A673 (cell line): ENCODE data around the gene DDX42. TPM values are rescaled to one million over a fixed set of nuclear protein-coding genes. Genes with fewer than 3 reads are reported as not detected.

Source experiments
- BruUV-seq: library from RNA; stranded (reverse); fragments of 400-500 nt; replicated peaks from 2 replicates; lab custom pipeline; 2021; lab: Mats Ljungman, UMichigan
- CTCF ChIA-PET: fragments of 300-600 bp; sonication (Branson Sonifier 250); formaldehyde crosslinking; loops from one replicate; lab custom pipeline; 2022; ENCODE audit warnings: antibody characterized with exemption; lab: Charles Lee
- POLR2A ChIA-PET: fragments of 300-600 bp; sonication (Branson Sonifier 250); formaldehyde crosslinking; loops from one replicate; lab custom pipeline; 2022; ENCODE audit warnings: antibody characterized with exemption; ENCODE audit not compliant: low non-redundant PET; lab: Charles Lee
- DNase-seq: peaks from one replicate; pipeline ENCODE4 v3.0.0-alpha.2; 2015; ENCODE audit warnings: low spot score
- H3K27ac ChIP-seq: fragments of 200-600 bp; sonication (generic); 2 replicates; pipeline ENCODE4 v1.5.1; 2016; ENCODE audit warnings: mixed run types, low read depth, mild to moderate bottlenecking, mixed read lengths, antibody characterized with exemption, low read length; ENCODE audit not compliant: poor library complexity, severe bottlenecking
- H3K27me3 ChIP-seq: fragments of 200-600 bp; sonication (generic); replicated peaks from 2 replicates; pipeline ENCODE4 v1.6.1; 2017; ENCODE audit warnings: mixed run types, low read depth, mild to moderate bottlenecking, mixed read lengths, antibody characterized with exemption, low read length; ENCODE audit not compliant: insufficient read depth, poor library complexity
- H3K36me3 ChIP-seq: fragments of 200-600 bp; sonication (generic); 2 replicates; pipeline ENCODE4 v1.6.1; 2016; ENCODE audit warnings: mixed run types, mild to moderate bottlenecking, mixed read lengths, antibody characterized with exemption, low read length; ENCODE audit not compliant: insufficient read depth, poor library complexity, severe bottlenecking
- H3K4me1 ChIP-seq: fragments of 200-600 bp; sonication (generic); 2 replicates; pipeline ENCODE4 v1.6.1; 2017; ENCODE audit warnings: mixed run types, mild to moderate bottlenecking, mixed read lengths, antibody characterized with exemption, low read length; ENCODE audit not compliant: insufficient read depth, poor library complexity, severe bottlenecking
- H3K4me3 ChIP-seq: fragments of 200-600 bp; sonication (generic); 2 replicates; pipeline ENCODE4 v1.5.1; 2016; ENCODE audit warnings: low read depth, mixed run types, mild to moderate bottlenecking, mixed read lengths, low read length; ENCODE audit not compliant: poor library complexity, severe bottlenecking
- H3K9me3 ChIP-seq: fragments of 200-600 bp; sonication (generic); 2 replicates; pipeline ENCODE4 v1.6.1; 2016; ENCODE audit warnings: mixed run types, low read depth, mild to moderate bottlenecking, mixed read lengths, antibody characterized with exemption, low read length; ENCODE audit not compliant: poor library complexity, severe bottlenecking
- EZH2 ChIP-seq: fragments of 200-600 bp; sonication (generic); IDR thresholded peaks from 2 replicates; pipeline ENCODE4 v1.6.1; 2017; ENCODE audit warnings: borderline replicate concordance, low read depth, mild to moderate bottlenecking, mixed read lengths, antibody characterized with exemption, low read length; ENCODE audit not compliant: poor library complexity, severe bottlenecking
- intact Hi-C: fragments of 100-400 bp; cut with micrococcal nuclease; formaldehyde crosslinking; loops from one replicate; pipeline ENCODE4 v1.10.0; 2022; ENCODE audit not compliant: unreplicated experiment
- total RNA-seq: library from RNA; stranded (reverse); gene quantifications from 2 replicates; pipeline ENCODE4 v1.2.3, GENCODE V29; 2021
- TF ChIP-seq, protein P1 (sequence below): fragments of 300-800, 200-600 bp; sonication (generic); conservative IDR thresholded peaks from 2 replicates; pipeline ENCODE4 v1.5.1; 2017; ENCODE audit warnings: low read depth, mild to moderate bottlenecking, antibody characterized with exemption, low read length, moderate library complexity, mixed read lengths

The DDX42 gene
- total RNA-seq, 1 experiment from 2014 or later, result 148 TPM

DNA sequence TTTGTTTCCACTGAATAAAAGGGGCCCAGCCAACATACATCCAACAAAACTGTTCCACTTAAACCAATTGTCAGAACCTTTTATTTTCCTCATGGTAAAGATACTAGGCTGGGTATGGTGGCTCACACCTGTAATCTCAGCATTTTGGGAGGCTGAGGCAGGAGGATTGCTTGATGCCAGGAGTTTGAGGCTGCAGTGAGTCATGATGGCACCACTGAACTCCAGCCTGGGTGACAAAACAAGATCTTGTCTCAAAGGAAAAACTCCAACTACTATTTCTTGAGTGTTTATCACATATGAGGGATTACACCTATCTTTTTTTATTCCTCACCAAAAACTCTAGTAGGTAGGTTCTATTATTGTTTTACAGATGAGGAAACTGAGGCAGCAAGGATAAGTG lies 48.6 kb downstream of the DDX42 start:
- H3K36me3 ChIP-seq, result peaks cover 81% of the 10 kb centered on the region
- H3K4me3 ChIP-seq, result no peak overlapping the region
- TF ChIP-seq, protein P1, sequence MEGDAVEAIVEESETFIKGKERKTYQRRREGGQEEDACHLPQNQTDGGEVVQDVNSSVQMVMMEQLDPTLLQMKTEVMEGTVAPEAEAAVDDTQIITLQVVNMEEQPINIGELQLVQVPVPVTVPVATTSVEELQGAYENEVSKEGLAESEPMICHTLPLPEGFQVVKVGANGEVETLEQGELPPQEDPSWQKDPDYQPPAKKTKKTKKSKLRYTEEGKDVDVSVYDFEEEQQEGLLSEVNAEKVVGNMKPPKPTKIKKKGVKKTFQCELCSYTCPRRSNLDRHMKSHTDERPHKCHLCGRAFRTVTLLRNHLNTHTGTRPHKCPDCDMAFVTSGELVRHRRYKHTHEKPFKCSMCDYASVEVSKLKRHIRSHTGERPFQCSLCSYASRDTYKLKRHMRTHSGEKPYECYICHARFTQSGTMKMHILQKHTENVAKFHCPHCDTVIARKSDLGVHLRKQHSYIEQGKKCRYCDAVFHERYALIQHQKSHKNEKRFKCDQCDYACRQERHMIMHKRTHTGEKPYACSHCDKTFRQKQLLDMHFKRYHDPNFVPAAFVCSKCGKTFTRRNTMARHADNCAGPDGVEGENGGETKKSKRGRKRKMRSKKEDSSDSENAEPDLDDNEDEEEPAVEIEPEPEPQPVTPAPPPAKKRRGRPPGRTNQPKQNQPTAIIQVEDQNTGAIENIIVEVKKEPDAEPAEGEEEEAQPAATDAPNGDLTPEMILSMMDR, result no peak
- no peak for TF ChIP-seq EZH2
- intact Hi-C loops, result no loop called here
- H3K9me3 ChIP-seq, result no peaks in the 10 kb centered on the region
- H3K4me1 ChIP-seq, result no peaks in the 10 kb centered on the region
- no peak overlapping the region for H3K27ac ChIP-seq
- no TSS peak for BruUV-seq
- ChIA-PET POLR2A (no interaction called here), CTCF (no interaction called here)
- no peak for DNase-seq
- no peaks in the 10 kb centered on the region for H3K27me3 ChIP-seq

DNA sequence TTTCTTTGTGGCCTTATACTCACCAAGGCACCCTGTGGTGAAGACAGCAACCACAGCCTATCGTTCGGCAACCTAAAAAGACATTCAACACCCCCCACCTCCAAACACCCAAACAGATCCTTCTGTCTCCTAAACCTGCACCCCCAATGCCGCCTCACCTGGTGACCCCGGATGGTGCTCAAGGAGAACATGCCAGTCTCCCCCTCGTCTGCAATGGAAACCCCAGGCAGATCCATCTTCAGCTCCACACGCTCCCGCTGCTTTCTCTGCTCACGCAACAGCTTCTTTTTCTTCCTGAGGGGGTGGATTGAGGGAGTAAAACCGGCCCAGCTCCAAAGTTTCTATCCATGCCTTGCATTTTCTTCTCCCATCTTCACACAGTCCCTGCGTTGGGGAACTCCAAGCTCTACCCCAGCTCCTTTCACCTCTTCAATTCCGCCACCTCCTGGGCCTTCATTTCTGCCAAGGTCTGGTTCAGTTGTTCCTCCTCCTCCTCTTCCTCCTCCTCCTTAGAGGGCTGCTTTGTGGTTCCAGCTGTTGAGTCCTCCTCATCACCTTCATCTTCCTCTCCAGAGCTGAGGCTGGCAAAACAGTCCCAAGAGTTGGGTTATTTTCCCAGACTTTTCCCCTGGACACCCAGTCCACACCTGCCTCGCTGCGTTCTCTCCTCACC lies 49.8 kb downstream of the DDX42 start:
- ChIA-PET CTCF (no interaction called here), POLR2A (no interaction called here)
- peaks cover 71% of the 10 kb centered on the region for H3K36me3 ChIP-seq
- BruUV-seq, result no TSS peak
- H3K27me3 ChIP-seq, result no peaks in the 10 kb centered on the region
- TF ChIP-seq, protein P1, result no peak
- TF ChIP-seq EZH2, result no peak
- no peaks in the 10 kb centered on the region for H3K9me3 ChIP-seq
- no peak overlapping the region for H3K4me3 ChIP-seq
- H3K4me1 ChIP-seq, result peaks cover 7% of the 10 kb centered on the region
- no peak for DNase-seq
- intact Hi-C loops, result no loop called here
- no peak overlapping the region for H3K27ac ChIP-seq

DNA sequence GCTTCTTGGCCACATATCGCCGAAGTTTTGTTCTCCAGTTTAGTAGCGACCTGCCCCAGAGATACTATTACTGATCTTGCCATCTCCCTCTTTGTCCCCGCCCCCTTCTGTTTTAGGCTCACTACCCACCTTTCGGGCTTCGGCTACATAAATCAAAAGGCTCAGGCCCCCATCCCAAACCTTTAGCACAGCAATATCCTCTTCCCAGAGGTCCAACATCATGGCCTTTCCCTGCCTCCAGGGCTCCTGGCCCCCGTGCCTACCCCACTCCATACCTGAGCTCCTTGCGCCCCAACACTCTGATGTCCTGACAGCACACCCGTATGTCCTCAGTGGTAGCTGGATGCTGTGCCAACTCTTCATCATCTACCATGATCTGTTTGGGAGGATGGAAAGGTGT lies 50.4 kb downstream of the DDX42 start:
- Histone ChIP-seq H3K4me3 (no peak overlapping the region), H3K27me3 (no peaks in the 10 kb centered on the region), H3K36me3 (peaks cover 71% of the 10 kb centered on the region), H3K27ac (no peak overlapping the region), H3K9me3 (no peaks in the 10 kb centered on the region), H3K4me1 (peaks cover 12% of the 10 kb centered on the region)
- no TSS peak for BruUV-seq
- DNase-seq, result no peak
- POLR2A ChIA-PET, result no interaction called here
- no peak for TF ChIP-seq EZH2
- TF ChIP-seq, protein P1, result no peak
- intact Hi-C loops, result no loop called here
- CTCF ChIA-PET, result no interaction called here
